ENCODE data around the gene STK39.
"Not testable (repeated sequence)": the region's sequence is repeated elsewhere in the genome, so short reads cannot be mapped to it uniquely, and the experiment has no call there.

STK39 gene

DNA sequence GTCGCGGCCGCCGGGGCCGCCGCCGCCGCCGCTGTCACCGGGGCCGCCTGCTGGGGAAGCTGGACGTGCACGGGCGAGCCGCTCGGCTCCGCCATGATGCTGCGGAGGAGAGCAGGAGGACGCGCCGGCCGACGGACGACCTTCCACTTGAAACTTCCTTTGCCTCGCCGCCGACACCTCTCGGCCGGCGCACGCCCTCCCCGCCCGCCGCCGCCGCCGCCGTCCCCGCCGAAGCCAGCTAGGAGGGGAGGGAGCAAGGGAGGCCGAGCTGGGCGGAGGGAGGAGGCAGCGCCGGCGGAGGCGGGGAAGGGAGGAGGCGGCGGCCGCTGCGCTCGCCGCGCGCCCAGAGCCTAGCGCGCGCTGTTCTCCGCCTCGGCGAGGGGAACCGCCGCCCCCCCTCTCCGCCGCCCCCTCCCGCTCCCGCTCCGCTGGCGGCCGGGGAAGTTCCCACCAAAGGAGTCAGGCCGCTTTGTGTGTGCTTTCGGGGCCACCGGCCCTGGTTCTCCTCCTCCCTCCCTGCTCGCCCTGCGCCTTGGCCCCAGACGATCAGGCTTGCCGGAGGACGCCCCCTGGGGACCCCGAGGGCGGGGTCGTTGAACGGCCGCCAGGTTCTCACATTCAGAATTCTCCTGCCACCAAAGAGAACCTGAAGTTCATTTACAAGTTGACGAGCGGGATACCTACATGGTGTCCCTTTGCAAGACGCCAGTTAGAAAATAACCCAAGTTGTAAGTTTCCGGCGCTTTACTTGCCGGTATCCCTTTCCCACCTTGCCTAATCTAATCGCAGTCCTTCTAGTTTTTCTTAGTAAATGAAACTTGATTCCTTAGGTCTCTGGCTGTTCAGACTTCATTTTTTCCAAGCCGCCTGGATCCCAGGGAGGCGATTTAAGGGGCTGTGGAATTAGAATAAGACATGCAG lies at the start of gene STK39:
Gene STK39, minus strand, starts transcription at position 255 of the 921 bp plus-strand sequence. Its CDS starts 160 bp downstream, at position 95.
- peak; percentile 46 for DNase-seq

DNA sequence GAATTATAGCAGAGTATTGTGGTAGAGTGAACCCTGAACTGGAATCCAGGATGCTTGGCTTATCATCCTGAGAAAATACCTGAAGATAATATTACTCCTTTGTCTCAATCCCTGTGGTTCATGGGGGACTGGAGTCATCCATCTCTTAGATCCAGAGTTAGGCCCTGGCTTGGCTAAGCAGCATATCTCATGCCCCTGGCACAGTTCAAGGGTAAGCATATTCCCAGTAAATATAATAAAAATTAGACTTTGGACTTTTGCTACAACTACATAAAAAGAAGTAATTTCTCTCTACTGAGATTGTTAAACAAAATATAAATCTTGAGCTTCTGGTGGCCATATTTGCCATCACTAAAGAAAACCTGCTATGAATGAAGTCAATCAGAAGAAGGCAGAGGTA lies 47.7 kb upstream of the STK39 start:
- no peak for DNase-seq

DNA sequence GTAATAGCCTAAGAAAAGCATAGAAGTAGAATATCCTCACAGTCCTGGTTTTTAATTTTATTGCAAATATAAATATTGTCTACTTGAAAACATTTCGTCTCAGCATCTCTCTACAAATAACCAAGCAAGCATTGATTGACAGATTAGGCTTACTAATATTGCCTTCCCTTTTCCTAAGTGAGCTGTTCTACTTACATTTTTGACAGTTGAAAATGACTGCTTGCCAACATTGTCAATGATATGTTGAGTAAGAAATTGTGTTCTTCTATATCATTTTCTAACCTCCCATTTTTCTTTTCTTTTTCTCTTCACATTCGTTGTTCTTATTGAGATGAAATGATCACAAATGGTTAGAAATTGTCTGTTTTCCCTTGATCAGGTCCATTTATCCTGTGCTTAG lies 47.0 kb upstream of the STK39 start:
- DNase-seq = no peak

DNA sequence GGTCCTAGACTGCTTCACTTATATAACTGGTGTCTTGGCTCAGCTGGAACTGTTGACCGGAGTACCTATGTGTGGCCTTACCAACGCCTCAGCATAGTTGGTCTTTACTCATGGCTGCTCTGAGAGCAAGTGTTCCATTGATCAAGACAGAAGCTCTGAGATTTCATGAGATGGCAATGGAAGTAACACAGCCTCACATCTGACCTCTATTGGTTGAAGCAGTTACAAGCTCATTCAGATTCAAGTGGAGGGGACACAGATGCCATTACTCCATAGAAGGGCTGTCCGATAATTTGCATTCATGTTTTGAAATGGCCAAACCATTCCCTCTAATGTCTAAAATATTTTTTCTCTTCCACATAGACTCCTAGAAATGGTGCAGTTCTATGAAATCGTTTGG lies 46.4 kb upstream of the STK39 start:
- DNase-seq = no peak

- no peak for DNase-seq
Observed at GRCh38 chr2:168290391-168290790, 43.0 kb upstream of the STK39 start.

DNA sequence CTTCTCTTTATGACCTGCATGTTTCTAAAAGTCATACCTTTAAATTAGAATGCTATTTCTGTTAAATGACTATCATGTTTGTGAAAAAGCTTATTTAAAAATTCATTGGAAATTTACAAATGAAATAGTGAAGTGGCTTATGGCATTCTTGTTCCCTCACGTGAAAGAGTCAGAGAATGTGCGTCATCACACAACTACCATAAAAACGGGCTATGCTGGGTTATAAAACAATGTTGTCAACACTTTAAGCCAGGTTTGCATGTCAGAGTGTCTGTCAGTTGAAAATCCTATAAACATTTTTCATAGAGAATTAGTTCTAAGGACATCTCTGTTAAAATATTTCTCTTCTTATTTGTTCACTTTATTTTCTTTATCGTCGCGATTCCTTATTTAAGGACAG lies 42.5 kb upstream of the STK39 start:
- DNase-seq = no peak

- DNase-seq = no peak
Observed at GRCh38 chr2:168286535-168286934, 39.1 kb upstream of the STK39 start.

DNA sequence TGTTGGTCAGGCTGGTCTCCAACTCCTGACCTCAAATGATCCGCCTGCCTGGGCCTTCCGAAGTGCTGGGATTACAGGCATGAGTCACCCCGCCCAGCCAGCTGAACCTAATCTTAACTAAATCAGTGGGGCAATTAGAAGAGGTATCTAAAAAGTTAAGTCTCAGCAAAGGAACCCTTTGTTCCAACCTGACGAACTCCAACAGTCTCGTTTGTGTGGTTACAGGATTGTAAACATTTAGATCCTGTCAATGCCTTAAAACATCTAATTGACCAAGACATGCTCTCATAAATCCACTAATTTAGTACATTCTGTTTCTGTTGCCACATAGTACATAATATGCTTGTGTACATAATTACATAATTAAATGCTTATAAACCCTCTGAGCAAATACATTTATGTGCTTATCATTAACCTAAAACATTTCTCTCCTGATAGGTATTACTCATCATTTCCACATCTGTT lies 31.1 kb upstream of the STK39 start:
- no peak for DNase-seq

- DNase-seq = no peak
Observed at GRCh38 chr2:168277276-168277675, 29.9 kb upstream of the STK39 start.

GRCh38 chr2:168272225-168272624 lies 24.8 kb upstream of the STK39 start:
- peak; percentile 72 for DNase-seq

GRCh38 chr2:168262926-168263325 lies 15.5 kb upstream of the STK39 start:
- DNase-seq = not testable (repeated sequence)

DNA sequence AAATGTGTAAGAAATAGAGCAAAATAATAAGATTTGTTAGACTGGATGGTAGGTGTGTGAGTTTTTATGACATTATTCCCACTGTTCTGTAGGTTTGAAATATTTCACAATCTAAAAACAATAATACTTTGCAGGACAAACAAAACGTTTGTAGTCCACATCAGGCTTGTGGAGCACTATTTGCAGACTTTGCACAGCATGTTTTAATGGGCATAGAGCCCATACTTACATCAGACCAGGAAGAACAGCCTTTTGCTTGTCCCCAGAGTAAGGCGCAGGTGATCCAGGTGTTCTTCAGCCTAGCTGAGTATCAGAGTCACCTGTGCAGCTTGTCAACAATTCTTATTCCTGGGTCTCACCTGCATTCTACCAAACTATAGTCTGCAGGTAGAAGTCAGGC lies 9.1 kb upstream of the STK39 start:
- DNase-seq = peak; percentile 22

DNA sequence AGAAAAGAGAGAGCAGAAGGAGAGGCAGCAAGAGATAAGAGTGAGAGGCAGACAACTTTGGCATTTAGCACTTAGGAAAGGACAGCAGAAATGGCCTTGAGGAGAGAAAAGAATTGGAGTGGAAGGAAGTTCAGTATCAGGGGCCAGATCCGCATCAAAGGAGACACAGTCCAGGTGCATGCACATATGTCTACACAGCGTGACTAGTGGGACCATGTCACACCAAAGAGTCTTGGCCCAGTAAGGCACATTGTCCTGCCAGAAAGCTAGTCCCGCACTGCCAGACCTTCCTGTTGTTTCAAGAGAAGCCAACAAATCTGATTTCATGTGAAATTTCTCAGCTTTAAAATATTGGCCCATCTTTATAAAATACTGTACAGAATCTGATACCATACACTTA lies 8.5 kb upstream of the STK39 start:
- DNase-seq = no peak

GRCh38 chr2:168255103-168255502 lies 7.7 kb upstream of the STK39 start:
- DNase-seq = no peak

DNA sequence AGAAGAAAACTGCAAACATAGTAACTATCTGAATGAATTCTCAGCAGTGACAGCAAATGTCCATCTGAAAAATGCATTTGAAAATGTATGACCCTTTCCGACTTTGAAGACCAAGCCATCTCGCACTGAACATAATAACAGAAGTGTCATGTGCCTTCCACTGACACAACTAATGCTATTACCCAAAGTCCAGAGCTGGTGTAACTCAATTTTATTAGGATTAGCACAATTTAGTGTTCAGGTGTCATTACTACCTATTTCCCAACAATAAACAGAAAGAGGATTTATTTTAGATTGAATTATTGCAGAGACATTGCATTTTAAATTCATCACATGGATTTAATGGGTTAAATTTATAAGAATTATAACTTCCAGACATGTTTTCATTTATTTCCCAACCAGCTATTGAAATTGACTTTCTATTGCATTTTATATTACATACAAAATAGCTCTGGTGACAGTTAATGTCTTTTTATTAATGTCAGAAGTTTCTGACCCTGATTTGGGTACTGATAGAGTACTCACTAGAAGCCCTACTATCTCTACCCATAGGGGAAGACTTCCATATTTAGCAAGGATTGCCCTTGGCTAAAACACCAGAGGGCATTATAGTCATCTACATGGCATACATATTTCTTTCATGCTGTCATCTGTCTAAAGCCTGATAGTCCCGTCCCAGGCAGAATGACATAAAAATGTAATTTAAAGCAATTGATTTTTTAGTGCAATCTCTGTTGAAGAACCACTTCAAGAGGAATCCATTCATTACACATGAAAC lies 7.0 kb upstream of the STK39 start:
- no peak for DNase-seq

DNA sequence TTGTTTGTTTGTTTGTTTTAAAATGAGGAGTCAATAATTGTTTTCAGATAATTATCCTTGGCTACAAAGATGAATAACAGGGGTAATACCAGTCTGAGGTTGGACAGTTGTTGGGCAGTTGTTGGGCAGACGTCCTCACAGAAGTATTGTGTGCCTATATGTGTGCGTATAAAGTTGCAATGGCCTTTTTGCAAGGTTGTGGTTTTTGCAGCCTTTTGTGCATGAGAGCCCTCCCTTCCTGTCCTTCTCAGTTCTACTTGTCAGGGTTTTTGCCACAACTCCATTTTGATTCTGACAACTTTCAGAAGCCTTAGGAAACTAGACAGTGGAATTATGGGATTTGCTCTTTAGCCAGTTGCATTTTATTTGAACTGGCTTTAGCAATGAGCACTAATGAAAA lies 6.0 kb upstream of the STK39 start:
- no peak for DNase-seq

DNA sequence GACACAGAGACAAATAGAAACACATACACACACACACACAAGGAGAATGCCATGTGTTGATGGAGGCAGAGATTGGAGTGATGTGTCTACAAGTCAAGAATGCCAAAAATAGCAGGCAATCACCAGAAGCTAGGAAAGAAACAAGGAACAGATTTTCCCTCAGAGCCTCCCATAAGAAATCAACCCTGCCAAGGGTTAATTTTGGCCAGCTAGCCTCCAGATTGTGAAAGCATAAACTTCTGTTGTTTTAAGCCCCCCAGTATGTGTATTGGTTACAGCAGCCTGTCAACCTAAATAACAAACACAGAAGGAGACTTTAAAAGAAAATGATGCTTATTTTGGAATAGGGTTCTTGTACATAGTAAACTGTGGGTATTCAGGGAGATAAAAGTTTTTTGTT lies 5.6 kb upstream of the STK39 start:
- no peak for DNase-seq

GRCh38 chr2:168246483-168247340 lies 683 bp downstream of the STK39 start:
- peak; percentile 36 for DNase-seq

DNA sequence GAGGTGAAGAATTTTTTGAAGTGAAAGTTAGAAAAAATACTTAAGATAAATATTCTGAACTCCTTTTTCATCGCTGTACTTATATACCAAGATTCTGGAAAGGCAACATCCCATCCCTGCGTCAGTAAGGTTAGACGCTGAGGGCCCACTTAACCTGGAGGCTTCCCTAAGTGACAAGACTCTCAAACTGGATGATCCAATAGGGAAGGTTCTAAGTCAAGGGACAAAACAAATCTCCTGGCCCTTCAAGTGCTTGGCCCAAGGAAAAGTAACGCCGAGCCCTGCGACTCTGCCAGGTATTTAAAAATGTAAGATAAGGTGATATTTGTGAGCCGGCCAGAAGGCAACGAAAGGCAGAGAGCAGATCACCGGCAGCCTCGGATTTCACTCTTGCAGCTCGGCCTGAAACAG lies 1.3 kb downstream of the STK39 start:
- no peak for DNase-seq

DNA sequence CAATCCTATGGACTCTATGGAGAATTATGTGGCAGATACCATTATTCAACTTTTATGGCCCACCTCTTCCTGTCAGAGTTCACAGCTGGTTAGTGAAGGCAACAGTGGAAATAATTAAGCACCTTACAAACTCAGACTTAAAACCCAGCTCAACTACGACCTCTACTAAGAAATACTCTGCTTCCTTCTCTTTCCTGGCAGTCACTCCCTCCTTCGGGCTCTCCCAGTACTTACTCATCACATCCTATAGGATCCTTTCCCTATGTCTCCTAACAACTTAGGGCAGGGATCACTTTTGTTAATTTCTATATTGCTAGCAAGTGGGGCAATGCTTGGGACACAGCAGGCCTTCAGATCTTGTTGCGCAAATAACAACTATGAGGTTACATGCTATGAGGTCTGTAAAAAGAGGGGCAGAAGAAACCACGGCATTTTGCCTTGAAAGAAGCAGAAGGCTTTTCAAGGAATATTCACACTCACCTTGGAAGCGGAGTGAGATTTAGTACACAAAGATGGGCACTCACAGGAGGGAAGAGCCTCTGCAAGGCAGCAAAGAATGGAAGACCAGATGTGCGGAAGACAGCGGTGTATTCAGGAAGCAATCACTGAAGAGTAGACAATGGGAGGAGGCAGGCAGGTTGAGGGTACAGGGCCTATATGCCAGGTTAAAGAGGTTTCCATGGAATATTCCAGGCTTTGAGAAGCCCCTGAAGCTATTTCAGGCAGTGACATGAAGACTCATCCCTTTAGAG lies 2.1 kb downstream of the STK39 start:
- DNase-seq = no peak

DNA sequence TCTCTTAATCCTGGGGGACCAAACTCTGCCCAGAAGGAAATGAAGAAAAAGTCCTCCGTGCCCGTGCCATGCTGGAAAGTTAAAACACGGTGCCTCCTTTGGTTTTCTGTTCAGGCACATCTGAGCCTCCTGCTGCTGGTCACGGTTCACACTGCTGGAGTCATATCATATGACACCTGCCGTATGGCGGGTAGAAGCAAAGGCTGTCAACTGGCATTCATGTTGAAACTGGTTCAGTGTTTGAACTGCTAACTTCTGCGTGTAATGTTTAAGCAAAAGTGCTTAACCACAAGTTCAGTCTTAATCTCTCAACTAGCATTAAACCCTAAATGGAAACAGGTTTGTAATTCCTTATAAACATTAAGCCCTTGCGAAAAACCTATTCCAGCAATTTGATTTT lies 3.1 kb downstream of the STK39 start:
- DNase-seq = peak; percentile 41

- no peak for DNase-seq
Observed at GRCh38 chr2:168243061-168243460, 4.3 kb downstream of the STK39 start.

Measured in NCI-H510A (cell line).